GM12878 (cell line): ENCODE data around the gene KIFBP.

ENCODE experiments used
- CTCF ChIP-seq, 3 experiments: IDR thresholded peaks in 2 of 3; conservative IDR thresholded peaks in 1 of 3; 2 replicates each; pipeline ENCODE4 v1.5.1; 2011; ENCODE audit warnings: low read depth in 3 of 3, low read length in 3 of 3, mild to moderate bottlenecking in 3 of 3, control low read depth in 2 of 3, moderate library complexity in 2 of 3, inconsistent platforms in 1 of 3, mixed read lengths in 1 of 3; ENCODE audit not compliant: control insufficient read depth in 2 of 3, insufficient read depth in 1 of 3; ENCODE audit errors: extremely low read depth in 1 of 3
- HDAC6 ChIP-seq: fragments of 200-600 bp; sonication (generic); IDR thresholded peaks from one replicate; pipeline ENCODE4 v1.8.0; 2017; ENCODE audit warnings: antibody characterized with exemption; ENCODE audit not compliant: unreplicated experiment
- NR2F1 ChIP-seq: fragments of 450-650 bp; conservative IDR thresholded peaks from 2 replicates; pipeline ENCODE4 v1.6.1; 2017; ENCODE audit warnings: mild to moderate bottlenecking
- USF2 ChIP-seq: IDR thresholded peaks from 2 replicates; pipeline ENCODE4 v1.6.1; 2011; ENCODE audit warnings: low read depth, low read length, improper control_type of control experiment, borderline replicate concordance
- TF ChIP-seq, protein P1 (sequence below): IDR thresholded peaks from 2 replicates; pipeline ENCODE4 v1.6.1; 2011; ENCODE audit warnings: low read depth, mild to moderate bottlenecking, low read length, moderate library complexity, borderline replicate concordance; ENCODE audit errors: extremely low read depth

DNA sequence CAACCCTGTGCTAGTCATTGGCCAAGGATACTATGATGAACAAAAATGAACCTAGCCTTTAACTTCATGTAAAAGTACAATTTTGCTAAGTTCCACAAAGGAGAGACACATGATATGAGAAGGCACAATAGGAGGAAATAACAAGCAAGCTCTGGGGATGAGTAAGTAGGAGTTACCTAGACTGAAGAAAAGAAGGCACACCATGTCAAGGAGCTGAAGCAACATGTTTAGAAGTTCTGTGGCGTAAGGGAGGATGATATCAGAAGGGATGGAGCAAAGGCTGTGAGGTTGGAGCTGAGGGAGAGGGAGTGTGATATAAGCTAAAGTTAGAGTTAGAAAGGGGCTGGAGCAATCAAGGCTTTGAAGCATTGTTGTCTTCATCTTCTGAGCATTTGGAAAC is 25.6 kb downstream of the KIFBP start:
- TF ChIP-seq CTCF (IDR thresholded peaks at IDR 0.05 in 2 of 3, conservative IDR thresholded peaks at IDR 0.05 in 1 of 3; ENCODE audit: control insufficient read depth in 2 of 3, extremely low read depth in 1 of 3, insufficient read depth in 1 of 3, low read depth in 3 of 3, low read length in 3 of 3) (no peak), NR2F1 (no peak), USF2 (no peak), HDAC6 (no peak)
- TF ChIP-seq, protein P1, sequence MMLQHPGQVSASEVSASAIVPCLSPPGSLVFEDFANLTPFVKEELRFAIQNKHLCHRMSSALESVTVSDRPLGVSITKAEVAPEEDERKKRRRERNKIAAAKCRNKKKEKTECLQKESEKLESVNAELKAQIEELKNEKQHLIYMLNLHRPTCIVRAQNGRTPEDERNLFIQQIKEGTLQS: no peak
